ENCODE data around the gene PARD3B.

DNA sequence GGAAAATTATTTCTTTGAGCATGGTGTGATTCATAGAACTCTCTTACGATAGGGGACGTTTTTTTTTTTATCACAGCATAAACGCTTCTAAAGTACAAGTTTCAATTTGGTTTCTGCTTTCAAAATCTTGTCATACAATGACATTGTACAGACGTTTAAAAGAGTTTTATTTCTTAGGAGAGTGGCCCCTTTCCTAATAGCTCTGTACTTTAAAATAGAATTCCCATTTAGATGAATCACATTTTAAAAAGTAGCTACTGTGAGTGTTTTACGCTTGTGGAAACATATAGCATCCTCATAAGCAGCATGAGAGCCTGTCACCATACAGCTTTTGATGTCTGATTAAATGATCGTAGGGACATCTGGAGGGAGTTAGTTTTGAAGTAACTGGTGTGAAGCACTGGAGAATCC lies 510.9 kb downstream of the PARD3B start:
- TF ChIP-seq CTCF (conservative IDR thresholded peaks at IDR 0.05; ENCODE audit: low read depth in 2 of 2) (no peak), JUNB (IDR thresholded peaks at IDR 0.05; ENCODE audit: unreplicated experiment) (no peak), CREB1 (CRISPR knock-in tag; IDR thresholded peaks at IDR 0.05; ENCODE audit: low read depth) (no peak), EZH2 (IDR thresholded peaks at IDR 0.05; ENCODE audit: low read depth, unreplicated experiment) (no peak), REST (IDR thresholded peaks at IDR 0.05; ENCODE audit: unreplicated experiment) (no peak), POLR2AphosphoS5 (IDR thresholded peaks at IDR 0.05; ENCODE audit: low read depth) (no peak), EZH2phosphoT487 (IDR thresholded peaks at IDR 0.05; ENCODE audit: unreplicated experiment) (no peak), NANOG (IDR thresholded peaks at IDR 0.05; ENCODE audit: borderline replicate concordance) (no peak)
